Left forelimb (tissue), 1 donor: Measurements from ENCODE around the gene CDK5RAP3.
A peak's percentile ranks its signal among the peaks of the same experiment; 100 is the strongest.
"Not testable (repeated sequence)": the region's sequence is repeated elsewhere in the genome, so short reads cannot be mapped to it uniquely, and the experiment has no call there.

Experiments
- DNase-seq: peaks from one replicate; pipeline ENCODE4 v3.0.0-alpha.2; 2018; ENCODE audit warnings: low spot score

CDK5RAP3 gene

DNA sequence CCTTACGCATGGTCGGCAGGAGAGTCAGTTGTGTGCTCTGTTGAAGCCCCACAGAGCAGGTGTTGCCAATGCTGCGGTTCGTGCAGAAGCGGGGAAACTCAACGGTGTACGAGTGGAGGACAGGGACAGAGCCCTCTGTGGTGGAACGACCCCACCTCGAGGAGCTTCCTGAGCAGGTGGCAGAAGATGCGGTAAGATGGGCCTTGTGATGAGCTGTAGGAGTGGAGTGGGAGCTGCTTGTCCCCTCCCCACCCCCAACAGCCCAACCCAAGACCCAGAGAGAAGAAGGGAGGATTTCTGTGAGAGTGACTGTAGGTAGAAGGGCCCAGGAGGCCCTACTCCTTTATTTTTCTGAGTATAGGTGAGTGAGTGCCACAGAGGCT is 4.9 kb downstream of the CDK5RAP3 start:
- DNase-seq, result no peak

DNA sequence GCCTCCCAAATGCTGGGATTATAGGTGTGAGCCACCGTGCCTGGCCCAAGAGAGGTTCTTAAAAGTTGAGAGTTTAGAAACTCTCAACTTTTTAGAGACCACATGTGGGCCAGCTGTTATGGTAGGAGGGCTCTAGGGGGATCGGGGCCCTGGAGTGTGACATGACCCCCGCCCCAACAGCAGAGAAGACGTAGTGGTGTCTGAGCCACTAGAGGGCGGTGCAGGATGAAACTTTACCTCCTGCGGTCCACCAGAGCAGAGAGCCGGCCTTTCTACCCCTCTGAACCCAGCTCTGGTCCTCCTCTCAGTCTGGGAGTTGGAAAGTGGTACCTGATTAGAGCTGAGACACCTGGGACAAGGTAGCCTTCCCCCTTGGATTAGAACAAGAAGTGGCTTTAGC is 7.4 kb downstream of the CDK5RAP3 start:
- DNase-seq, result peak; percentile 76

DNA sequence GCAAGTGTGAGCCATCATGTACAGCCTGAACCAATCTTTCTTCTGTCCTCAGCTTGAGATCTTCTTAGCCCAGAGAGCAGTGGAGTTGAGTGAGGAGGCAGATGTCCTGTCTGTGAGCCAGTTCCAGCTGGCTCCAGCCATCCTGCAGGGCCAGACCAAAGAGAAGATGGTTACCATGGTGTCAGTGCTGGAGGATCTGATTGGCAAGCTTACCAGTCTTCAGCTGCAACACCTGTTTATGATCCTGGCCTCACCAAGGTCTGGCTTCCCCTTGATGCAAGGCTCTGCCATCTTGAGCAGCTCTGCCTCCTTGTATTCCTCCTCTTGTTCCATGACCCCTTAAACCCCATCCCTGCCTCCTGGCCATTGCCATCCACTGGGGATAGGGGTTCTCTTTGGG is 9.6 kb downstream of the CDK5RAP3 start:
- no peak for DNase-seq

DNA sequence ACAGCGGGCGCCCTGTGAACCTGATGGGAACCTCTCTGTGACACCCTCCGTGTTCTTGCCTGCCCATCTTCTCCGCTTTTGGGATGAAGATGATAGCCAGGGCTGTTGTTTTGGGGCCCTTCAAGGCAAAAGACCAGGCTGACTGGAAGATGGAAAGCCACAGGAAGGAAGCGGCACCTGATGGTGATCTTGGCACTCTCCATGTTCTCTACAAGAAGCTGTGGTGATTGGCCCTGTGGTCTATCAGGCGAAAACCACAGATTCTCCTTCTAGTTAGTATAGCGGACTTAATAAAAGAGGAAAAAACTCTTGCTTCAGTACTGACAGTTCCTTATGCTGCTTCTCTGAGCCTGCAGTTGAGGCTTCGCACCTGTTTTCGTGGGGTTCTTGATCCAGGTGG is 10.5 kb downstream of the CDK5RAP3 start:
- DNase-seq, result no peak

DNA sequence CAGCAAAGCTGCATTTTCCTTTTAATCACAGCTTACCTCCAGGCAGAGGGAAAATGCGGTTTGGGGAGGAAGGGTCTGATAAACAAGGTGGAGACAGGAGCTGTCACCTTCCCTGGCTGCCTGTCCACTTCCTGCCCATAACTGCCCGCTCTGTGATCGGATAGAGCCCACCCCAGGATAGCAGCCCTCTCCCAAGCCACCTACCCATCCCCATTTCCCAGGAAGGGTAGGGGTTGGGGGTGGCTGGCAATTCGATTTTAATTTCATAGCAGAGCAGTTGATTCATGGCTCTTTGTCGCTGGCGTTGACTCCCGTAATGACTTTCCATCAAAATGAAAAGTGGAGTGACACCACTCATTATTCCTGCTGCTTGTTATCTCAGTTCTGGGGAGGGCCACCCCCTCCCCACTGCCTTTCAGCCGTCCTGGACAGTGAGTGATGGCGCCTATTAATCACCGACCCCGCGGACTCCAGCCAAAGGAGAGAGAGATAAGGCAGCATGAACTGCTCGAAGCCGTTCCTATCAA is 11.2 kb downstream of the CDK5RAP3 start:
- no peak for DNase-seq

DNA sequence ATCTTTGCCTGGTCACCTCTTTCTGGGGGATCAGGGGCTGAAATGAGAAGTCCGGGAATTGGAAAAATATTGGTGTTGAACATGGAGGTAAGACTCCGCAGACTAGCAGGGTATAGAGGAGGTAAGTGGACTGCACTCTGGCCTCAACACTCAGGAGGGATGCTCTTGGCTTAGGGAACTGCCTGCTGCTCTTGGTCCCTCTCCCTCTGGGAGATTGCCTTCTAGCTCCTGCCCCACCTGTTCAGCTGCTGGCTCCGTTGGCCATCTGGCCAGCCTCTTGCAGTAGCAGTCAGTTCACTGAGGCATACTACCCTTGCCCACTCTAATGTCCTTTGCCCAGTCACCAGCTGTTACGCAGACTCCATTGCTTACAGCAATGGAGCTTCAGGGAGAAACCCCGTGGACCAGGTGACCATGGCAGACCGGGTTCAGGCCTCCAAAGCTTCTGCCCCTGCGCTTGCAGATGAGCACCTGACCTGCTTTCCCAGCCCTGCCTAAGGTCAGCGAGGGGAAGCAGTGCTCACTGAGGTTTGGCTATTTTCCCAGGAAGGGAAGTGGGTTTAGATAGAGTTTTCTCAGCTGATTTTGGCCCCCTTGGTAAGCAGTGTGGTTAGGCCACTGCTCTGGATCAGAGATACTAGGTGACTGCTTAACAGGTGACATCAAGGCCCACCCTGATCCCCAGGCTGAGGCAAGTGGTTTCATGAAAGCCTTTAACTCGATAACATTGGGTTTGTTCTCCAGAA is 11.9 kb downstream of the CDK5RAP3 start:
- no peak for DNase-seq

DNA sequence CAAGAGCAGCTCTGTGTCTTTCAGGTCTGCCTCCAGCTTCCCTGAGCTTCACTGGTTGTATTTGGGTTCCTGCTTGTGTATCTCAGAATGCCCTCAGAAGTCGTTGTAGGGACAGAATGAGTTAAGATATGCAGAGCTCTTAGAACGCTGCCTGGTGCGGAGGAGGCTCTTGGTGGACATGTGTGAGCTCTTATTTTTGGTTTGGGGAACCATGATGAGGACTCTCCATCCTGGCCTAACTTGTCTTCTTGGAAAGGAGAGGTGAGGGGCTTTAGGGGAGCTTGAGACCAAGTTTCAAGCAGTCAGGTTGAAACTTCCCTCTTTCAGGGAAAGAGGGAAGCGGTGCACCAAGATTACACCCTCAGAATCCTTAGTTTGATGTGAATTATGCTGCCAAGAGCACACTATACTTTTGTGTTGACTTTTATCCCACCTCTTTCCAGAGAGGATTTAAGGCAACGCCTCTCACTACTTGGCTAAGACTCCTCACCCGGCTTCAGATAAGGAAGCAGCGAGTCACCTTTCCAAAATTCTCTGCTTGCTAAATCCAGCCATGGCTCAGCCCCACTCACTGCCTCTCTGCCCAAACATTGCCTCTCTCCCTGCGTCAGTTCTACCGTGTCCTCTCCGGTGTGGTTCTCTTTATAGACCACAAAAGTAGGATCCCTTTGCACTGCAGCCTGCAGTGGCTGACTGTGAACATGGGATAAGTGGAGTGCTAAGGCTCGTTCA is 12.7 kb downstream of the CDK5RAP3 start:
- DNase-seq, result no peak

DNA sequence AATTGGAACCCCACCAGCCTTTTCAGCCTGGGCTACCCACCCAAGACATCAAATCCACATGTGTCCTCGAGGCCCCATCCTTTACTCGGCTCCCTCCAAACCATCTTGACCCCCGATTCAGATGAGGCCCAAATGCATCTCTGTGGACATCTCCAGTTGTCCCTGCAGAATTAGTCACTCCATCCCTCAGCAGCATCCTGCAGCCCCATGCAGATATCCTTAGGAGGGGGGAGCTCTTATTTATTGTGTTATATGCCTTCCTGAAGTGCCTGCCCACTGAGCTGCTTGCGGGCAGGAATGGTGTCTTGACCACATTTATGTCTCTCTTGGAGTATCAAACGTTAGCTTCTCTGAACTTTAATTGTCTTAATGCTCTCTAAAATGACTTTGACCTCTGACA is 15.6 kb downstream of the CDK5RAP3 start:
- no peak for DNase-seq

DNA sequence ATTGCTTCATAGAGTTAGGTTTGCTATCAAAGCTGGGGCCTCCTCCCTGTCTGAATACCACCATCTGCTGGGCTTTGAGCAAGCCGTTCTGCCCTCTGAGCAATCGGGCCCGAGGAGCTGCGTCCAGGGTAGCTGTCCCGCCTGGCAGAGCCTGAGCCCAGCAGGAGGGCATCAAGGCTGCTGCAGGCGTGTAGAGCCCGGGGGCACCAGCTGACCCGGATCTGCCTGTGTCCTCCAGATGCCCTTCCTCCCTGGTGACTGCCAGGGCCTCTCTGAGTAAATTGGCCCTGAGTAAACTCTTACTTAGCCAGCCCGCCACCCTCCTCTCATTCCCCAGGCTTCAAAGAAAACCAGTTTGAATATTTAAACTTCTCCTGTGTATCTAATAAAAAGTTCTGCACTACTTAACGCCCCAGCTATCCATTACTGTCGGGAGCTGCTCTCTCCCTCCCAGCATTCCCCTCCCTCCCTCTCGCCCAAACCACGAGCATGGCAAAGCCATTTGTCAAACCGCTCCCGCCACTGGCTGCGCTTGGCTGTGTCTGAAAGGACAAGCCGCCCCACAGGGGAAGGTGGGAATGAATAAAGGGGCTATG is 16.4 kb downstream of the CDK5RAP3 start:
- DNase-seq, result no peak

DNA sequence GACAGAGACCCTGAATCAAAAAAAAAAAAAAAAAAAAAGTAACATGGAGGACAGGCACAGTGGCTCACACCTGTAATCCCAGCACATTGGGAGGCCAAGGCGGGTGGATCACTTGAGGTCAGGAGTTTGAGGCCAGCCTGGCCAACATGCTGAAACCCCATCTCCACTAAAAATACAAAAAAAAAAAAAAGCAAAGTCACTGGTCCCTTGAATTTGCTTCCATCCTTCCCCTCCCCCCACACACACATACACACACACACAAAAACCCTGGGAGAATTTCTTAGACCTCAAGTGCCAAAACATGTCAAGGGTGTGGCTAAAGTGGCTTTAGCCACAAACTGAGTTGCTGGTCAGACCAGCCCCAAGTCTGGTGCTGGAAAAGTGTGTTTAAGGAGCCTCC is 17.5 kb downstream of the CDK5RAP3 start:
- not testable (repeated sequence) for DNase-seq

DNA sequence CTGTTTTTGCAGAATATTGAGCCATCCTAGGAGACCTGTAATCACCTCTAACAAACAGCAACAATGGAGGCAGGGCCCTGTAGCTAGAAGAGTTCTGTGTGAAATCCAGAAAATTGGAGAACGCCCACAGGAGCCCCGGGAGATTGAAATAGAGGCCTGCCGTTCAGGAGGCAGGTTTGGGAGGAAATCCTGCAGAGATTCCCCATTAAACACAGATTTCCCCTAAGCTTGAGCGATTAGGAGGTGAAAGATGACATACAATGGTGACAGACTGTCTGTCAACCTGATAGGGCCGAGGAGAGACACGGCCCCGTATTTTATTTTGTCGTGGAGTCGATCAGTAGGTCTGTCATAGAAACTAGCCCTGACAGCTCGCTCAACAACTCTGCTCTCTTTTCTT is 18.2 kb downstream of the CDK5RAP3 start:
- no peak for DNase-seq

DNA sequence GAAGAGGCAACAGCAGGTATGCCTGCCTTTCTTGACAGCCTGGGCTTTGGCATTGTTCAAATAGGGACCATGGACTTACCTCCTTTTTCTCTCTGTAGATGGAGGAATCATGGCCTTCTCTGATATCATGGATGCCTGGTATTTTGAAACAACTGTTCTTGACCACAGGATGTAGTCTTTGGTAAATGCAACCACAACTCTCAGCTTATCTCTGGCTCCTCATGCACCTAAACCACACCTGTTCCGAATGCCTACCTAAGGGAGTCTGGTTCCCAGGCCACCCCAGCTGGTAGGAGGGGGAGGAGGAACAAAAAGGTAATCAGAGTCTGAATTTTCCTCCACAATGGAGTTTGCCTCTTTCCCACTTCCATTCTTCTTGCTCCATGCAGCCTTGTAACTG is 18.8 kb downstream of the CDK5RAP3 start:
- no peak for DNase-seq

DNA sequence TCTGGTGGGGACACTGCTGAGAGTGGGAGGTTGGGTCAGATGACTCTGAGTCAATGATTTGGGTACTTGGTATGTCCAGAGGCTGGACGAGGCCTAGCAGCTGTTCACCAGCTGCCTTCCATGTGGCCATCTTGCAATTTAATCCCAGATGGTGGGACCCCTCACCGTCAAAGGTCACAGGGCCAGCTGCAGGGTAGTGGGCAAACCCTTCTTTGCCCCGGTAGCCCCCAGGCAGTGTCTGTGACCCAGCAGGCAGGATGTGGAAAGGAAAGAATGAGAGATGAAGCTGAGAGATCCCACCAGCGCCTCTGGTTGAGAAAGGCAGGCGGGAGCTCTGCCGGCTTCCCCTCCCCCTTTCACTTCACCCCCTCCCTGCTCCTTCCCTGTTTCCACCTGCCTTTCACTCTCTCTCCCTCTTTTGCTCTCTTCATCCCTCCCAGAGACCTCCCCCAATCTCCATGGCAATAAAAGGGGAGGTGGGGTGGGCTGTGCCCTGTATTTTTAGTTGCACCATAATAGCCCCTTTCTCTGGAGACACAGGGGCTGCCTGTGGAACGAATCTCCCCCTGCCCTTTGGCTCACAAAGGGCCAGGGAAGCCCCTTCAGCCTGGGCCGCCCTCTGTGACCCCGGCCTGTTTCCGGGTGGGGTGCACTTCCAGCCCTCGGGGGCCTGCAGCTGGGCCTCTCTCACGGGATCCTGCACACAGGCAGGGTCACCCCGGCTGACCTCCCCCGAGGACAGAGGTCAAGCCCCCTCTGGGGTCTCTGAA is 20.2 kb downstream of the CDK5RAP3 start:
- DNase-seq, result no peak

DNA sequence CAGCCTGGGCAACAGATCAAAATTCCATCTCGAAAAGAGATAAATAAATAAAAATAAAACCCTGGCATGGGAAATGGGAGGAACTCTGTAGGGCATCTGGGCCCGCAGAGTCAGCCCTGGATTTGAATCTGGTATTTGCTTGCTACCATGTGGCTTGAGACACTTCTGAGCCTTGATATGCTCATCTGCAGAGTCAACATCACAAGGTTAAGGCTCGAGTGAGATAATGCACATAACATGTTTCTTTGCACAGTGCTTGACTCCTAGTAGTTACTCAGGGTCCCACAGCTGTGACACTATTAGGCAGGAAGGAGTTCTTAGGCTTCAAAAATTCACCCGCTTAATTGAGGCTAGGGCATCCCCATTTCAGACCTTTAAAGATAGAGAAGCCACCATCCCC is 21.3 kb downstream of the CDK5RAP3 start:
- DNase-seq, result no peak

DNA sequence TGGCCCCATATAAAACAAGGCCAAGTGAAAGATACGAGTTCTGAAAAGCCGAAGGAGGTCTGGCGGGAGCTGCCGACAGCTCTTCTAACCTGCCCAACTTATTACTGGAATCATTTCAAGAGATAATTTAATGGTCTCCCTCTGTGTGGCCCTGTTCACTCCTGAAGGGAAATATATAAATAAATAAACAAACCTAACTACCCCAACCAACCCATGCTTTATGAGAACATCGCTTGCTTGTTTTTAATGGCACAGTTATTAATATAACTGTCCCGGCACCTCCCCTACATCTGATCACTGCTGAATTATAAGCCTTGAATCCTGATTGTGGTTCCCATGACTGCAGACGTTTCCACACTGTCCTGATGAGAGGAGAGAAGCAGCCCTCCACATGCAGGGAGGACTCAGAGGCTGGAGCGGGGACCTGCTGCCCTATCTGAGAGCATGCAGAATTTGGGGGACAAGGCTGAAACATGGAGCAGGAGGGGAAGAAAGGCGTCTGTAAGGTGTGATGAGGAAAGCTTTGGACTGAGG is 22.2 kb downstream of the CDK5RAP3 start:
- DNase-seq, result no peak

DNA sequence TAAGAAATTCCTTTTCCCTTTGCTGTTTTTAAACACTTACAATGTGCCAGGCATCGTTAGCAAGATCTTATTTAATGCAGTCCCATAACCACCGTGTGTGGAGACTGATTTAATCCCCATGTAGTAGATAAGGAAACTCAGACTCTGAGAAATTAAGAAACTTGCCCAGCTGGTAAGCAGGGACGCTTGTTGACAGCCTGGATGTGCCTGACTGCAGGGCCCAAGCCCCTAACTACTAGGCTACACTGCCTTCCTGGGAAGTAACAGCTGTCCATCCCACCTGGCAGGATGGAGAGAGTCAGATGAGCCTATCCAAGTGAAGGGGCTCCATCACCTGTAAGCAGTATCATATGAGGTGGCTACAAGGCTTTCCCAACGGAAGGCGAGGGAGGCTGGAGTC is 23.1 kb downstream of the CDK5RAP3 start:
- DNase-seq, result no peak

DNA sequence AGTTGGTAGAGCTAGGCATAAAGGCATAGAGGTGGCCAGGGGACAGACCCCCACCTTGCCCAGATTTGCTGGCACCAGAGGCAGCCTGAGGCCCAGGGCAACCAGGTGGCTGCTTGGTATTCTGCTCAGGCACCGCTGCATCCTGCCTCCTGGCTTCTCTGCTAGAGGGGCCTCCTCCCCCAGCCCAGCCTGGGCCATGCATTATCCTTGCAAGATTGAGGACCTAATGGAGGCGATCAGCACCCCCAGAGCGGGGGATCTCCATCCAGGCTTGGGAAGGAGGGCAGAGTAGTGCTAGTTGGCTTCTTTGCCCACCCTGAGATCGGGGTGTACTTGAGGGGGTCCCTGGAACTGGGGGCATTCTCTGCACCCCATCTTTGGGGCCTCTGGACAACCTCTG is 23.8 kb downstream of the CDK5RAP3 start:
- no peak for DNase-seq

DNA sequence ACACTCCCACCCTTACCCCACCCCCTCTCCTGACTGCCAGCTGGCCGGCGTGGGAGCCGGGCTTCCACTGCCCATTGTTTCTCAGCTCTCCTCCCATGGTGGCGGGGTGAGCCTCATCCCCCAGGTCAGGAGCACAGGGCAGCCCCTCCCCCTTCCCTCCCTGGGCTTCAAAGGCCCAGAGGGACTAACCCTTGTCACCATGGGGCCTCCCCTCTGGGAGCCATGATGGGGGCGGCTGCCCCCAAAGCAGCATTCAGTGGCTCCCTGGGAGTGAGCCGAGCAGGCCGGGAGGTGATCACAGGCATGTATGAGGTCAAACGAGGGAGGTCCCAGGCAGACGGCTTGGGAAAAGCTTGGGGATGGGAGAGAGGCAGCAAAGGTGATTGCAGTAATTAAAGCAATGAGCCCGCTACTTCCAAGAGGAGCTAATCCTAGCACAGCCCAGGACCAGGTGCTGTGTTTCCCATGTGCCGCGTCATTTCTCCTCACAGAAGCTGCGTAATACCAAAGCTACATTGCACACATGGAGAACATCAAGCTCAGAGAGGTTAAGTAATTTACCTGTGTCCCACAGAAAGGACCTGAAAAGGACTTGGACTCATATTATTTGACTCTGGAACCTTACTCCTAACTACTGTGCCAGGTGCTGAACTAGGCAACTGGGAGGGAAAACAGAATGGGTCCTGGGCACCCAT is 24.5 kb downstream of the CDK5RAP3 start:
- DNase-seq, result no peak

DNA sequence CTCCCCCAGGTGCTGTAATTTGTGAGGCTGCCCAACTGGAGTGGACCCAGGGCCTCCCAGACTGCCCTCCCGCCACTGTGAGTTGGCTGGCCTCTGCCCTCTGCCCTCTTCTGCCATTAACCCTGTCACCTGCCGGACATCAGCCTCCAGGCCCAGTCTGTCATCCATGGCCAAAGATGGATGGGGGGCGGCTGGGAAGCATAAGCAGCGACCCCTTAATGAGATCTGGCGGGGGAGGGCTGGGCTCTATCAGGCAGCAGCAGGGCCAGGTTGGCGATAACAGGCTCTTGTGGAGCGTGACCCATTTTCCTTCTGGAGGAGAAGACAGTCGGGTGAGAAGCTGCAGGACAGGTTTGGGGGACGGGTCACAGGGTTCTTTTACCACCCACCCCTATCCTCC is 25.3 kb downstream of the CDK5RAP3 start:
- no peak for DNase-seq

DNA sequence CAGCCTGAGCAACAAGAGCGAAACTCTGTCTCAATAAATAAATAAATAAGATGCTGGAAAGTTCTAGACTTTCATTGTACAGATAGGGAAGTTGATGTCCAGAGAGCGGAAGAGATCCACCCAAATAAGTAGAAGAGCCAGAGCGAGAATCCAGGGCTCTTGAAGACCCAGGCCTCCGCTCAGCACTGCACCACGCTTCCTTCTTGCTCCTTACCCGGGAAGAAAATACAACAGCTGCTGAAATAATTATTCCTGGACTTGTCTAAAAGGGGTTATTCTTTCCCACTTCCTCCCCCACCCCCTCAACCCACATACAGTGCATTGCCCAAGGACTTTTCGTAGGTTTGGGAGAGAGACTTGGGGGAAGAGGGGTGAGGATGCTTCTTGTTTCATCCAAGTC is 26.7 kb downstream of the CDK5RAP3 start:
- DNase-seq, result no peak

DNA sequence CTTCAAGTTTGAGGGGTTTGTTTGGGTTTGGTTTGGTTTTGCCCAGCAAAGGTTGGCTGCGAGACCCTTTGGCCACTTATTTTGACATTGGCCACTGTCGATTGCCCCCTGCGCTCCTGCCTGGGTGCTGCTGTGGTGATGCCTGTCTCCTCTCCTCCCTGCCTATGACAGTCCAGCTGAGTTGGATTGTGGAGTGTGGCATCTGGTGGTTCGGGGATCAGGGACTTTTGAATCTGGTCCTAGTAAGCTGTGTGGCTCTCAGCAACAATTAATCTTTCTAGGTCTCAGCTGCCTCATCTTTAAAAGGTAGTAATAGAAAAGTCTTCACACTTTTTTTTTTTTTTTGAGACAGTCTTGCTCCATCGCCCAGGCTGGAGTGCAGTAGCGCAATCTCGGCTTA is 27.1 kb downstream of the CDK5RAP3 start:
- no peak for DNase-seq

DNA sequence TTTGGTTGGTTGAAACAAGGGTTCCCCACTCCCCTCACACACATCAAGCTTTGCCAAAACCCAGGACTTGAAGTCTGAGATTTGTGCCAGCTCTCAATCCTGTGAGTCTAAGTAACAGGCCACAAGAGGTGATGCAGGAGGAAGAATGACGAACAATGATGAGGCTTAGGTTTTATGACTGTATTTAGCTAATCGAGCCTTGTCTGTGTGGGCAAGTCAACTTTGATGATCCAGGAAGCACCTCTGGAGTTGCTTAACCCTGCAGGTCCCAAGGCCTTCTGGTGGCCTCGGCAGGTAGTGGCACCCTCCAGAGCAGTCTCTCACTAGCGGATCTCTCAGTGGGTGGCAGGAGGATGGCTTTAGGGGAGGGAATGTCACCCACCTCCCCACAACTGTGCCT is 28.7 kb downstream of the CDK5RAP3 start:
- no peak for DNase-seq
